HG02763 (cell line): ENCODE results near the gene FRMD4A.
"Not testable (repeated sequence)": the region's sequence is repeated elsewhere in the genome, so short reads cannot be mapped to it uniquely, and the experiment has no call there.

Source experiments
- ATAC-seq: cut with Tn5 transposase; IDR thresholded peaks from one replicate; pipeline ENCODE4 v1.9.1; 2021; ENCODE audit warnings: mild to moderate bottlenecking, moderate library complexity; ENCODE audit not compliant: unreplicated experiment

The FRMD4A gene

GRCh38 chr10:13773043-13773442 is 557.7 kb downstream of the FRMD4A start:
- ATAC-seq, result no peak

- ATAC-seq, result no peak
Observed at GRCh38 chr10:13771992-13772391, 558.7 kb downstream of the FRMD4A start.

- no peak for ATAC-seq
Observed at GRCh38 chr10:13770760-13771493, 559.8 kb downstream of the FRMD4A start.

GRCh38 chr10:13769946-13770345 is 560.8 kb downstream of the FRMD4A start:
- ATAC-seq, result no peak

- no peak for ATAC-seq
Observed at GRCh38 chr10:13767676-13768178, 563.0 kb downstream of the FRMD4A start.

GRCh38 chr10:13767148-13767547 is 563.6 kb downstream of the FRMD4A start:
- ATAC-seq, result not testable (repeated sequence)

GRCh38 chr10:13765641-13766341 is 564.9 kb downstream of the FRMD4A start:
- no peak for ATAC-seq

GRCh38 chr10:13761490-13762091 is 569.1 kb downstream of the FRMD4A start:
- ATAC-seq, result no peak

GRCh38 chr10:13759168-13759567 is 571.6 kb downstream of the FRMD4A start:
- ATAC-seq, result no peak

- ATAC-seq, result no peak
Observed at GRCh38 chr10:13758756-13759155, 572.0 kb downstream of the FRMD4A start.

GRCh38 chr10:13758312-13758711 is 572.4 kb downstream of the FRMD4A start:
- no peak for ATAC-seq

- ATAC-seq, result no peak
Observed at GRCh38 chr10:13754277-13754676, 576.4 kb downstream of the FRMD4A start.

- ATAC-seq, result no peak
Observed at GRCh38 chr10:13751191-13751764, 579.4 kb downstream of the FRMD4A start.

GRCh38 chr10:13750299-13751190 is 580.2 kb downstream of the FRMD4A start:
- ATAC-seq, result no peak

- no peak for ATAC-seq
Observed at GRCh38 chr10:13745271-13745670, 585.5 kb downstream of the FRMD4A start.

GRCh38 chr10:13743963-13744362 is 586.8 kb downstream of the FRMD4A start:
- no peak for ATAC-seq

- no peak for ATAC-seq
Observed at GRCh38 chr10:13743101-13743693, 587.5 kb downstream of the FRMD4A start.

- no peak for ATAC-seq
Observed at GRCh38 chr10:13741438-13741837, 589.3 kb downstream of the FRMD4A start.

- no peak for ATAC-seq
Observed at GRCh38 chr10:13740461-13740860, 590.3 kb downstream of the FRMD4A start.

GRCh38 chr10:13739183-13739582 is 591.5 kb downstream of the FRMD4A start:
- no peak for ATAC-seq
